ENCODE measurements around the gene GPR137.
A peak's percentile ranks its signal among the peaks of the same experiment; 100 is the strongest.

The GPR137 gene

GRCh38 chr11:64295760-64296159 is 10.1 kb downstream of the GPR137 start:
- no peak overlapping the region for H3K4me3 Mint-ChIP-seq
- H3K9me3 Mint-ChIP-seq = no peaks in the 10 kb centered on the region
- H3K27ac Mint-ChIP-seq = no peak overlapping the region
- peaks cover 2% of the 10 kb centered on the region for H3K36me3 Mint-ChIP-seq (ENCODE audit: low read depth)
- peaks cover 86% of the 10 kb centered on the region for H3K27me3 Mint-ChIP-seq (ENCODE audit: low read depth)
- H3K4me1 Mint-ChIP-seq (ENCODE audit: low read depth) = peaks cover 11% of the 10 kb centered on the region

DNA sequence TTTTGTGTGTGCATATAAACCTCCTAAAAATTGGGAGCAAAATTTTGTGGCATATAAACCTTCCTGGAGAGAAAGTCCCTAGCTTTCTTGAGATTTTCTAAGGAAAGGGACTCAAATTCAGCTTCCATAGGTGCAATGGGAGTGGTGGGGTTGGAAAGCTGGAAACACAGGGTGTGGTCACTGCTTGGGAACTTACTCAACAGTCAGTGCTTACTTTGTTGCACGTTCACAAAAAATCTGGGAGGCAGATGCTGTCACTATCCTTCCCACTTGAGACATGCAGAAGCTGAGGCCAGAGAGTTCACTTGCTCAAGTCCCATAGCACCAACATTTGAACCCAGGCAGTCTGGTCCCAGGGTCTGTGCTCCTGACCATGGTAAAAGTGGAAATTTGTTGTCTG is 10.6 kb downstream of the GPR137 start:
- Mint-ChIP-seq H3K27me3 (ENCODE audit: low read depth) (peaks cover 87% of the 10 kb centered on the region), H3K36me3 (ENCODE audit: low read depth) (no peaks in the 10 kb centered on the region), H3K9me3 (no peaks in the 10 kb centered on the region), H3K4me1 (ENCODE audit: low read depth) (peaks cover 11% of the 10 kb centered on the region), H3K27ac (no peak overlapping the region), H3K4me3 (no peak overlapping the region)

- H3K36me3 Mint-ChIP-seq (ENCODE audit: low read depth) = no peaks in the 10 kb centered on the region
- no peak overlapping the region for H3K27ac Mint-ChIP-seq
- H3K4me1 Mint-ChIP-seq (ENCODE audit: low read depth) = peaks cover 11% of the 10 kb centered on the region
- H3K27me3 Mint-ChIP-seq (ENCODE audit: low read depth) = peaks cover 87% of the 10 kb centered on the region
- H3K4me3 Mint-ChIP-seq = no peak overlapping the region
- H3K9me3 Mint-ChIP-seq = no peaks in the 10 kb centered on the region
Measured at GRCh38 chr11:64296830-64297698, 11.4 kb downstream of the GPR137 start.

DNA sequence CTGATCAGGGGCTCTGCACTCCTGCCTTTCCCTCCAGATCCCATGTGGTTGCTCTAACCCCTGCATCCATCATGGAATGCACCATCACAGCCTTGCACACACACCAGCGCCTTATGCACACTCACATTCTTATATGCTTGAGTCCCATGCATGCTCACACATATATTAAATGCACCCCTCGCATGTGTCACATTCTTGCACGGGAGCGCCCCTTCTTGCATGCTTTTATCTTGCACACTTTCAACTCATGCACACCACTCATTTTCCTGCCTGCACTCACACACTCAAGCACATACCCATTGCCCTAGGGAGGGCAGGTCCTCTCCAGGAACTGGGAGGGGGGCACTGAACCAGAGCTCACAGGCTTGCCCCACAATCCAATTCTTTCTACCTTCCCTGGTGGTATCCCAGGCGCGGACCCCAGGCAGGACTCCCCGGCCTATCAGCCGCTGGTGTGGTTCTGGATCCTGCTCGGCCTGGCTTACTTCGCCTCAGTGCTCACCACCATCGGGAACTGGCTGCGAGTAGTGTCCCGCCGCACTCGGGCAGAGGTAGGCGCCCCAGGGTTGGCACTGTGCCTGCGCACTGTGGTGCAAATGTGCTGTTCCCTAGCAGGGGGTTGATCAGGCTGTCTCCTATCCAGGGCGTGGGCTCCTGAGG is 12.2 kb downstream of the GPR137 start:
- no peaks in the 10 kb centered on the region for H3K36me3 Mint-ChIP-seq (ENCODE audit: low read depth)
- H3K4me1 Mint-ChIP-seq (ENCODE audit: low read depth) = peaks cover 11% of the 10 kb centered on the region
- H3K4me3 Mint-ChIP-seq = no peak overlapping the region
- H3K9me3 Mint-ChIP-seq = no peaks in the 10 kb centered on the region
- H3K27me3 Mint-ChIP-seq (ENCODE audit: low read depth) = peaks cover 81% of the 10 kb centered on the region
- H3K27ac Mint-ChIP-seq = no peak overlapping the region

DNA sequence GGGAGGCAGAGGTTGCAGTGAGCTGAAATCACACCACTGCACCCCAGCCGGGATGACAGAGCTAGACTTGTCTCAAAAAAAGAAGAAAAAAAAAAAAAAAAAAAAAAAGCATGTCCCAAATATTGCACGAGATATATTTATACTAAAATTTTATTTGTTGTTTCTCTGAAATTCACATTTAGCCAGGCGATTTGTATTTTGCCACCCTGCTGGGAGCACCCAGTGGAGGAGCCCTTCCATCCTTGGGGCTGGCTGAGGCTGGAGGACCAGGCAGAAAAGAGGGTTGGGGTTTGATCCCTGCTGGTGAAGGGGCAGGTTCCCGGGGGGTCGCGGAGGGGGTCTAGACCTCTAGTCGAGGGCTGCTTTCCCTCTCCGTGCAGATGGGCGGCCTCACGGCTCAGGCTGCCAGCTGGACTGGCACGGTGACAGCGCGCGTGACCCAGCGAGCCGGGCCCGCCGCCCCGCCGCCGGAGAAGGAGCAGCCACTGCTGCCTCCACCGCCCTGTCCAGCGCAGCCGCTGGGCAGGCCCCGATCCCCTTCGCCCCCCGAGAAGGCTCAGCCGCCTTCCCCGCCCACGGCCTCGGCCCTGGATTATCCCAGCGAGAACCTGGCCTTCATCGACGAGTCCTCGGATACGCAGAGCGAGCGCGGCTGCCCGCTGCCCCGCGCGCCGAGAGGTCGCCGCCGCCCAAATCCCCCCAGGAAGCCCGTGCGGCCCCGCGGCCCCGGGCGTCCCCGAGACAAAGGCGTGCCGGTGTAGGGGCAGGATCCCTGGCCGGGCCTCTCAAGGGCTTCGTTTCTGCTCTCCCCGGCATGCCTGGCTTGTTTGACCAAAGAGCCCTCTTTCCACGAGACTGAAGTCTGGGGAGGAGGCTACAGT is 13.6 kb downstream of the GPR137 start:
- H3K9me3 Mint-ChIP-seq = no peaks in the 10 kb centered on the region
- H3K36me3 Mint-ChIP-seq (ENCODE audit: low read depth) = no peaks in the 10 kb centered on the region
- peak overlapping the region; percentile 36 for H3K27ac Mint-ChIP-seq
- peaks cover 15% of the 10 kb centered on the region for H3K4me1 Mint-ChIP-seq (ENCODE audit: low read depth)
- H3K27me3 Mint-ChIP-seq (ENCODE audit: low read depth) = peaks cover 67% of the 10 kb centered on the region
- H3K4me3 Mint-ChIP-seq = peak overlapping the region; percentile 63

GRCh38 chr11:64299847-64300648 is 14.4 kb downstream of the GPR137 start, which contains the start of gene CATSPERZ:
TSS of gene CATSPERZ (plus strand) at chr11:64300358. CDS start at chr11:64300411, 53 bp downstream.
- peak within 1 kb of the TSS; percentile 36 for H3K27ac Mint-ChIP-seq
- peaks cover 19% of the 10 kb centered on the region for H3K4me1 Mint-ChIP-seq (ENCODE audit: low read depth)
- H3K4me3 Mint-ChIP-seq = peak within 1 kb of the TSS; percentile 76
- H3K27me3 Mint-ChIP-seq (ENCODE audit: low read depth) = peaks cover 60% of the 10 kb centered on the region
- H3K36me3 Mint-ChIP-seq (ENCODE audit: low read depth) = no peaks in the 10 kb centered on the region
- no peaks in the 10 kb centered on the region for H3K9me3 Mint-ChIP-seq

GRCh38 chr11:64303109-64304031 is 17.7 kb downstream of the GPR137 start:
- no peak overlapping the region for H3K4me3 Mint-ChIP-seq
- H3K27ac Mint-ChIP-seq = peak overlapping the region; percentile 93
- H3K27me3 Mint-ChIP-seq (ENCODE audit: low read depth) = peaks cover 27% of the 10 kb centered on the region
- peaks cover 7% of the 10 kb centered on the region for H3K36me3 Mint-ChIP-seq (ENCODE audit: low read depth)
- H3K9me3 Mint-ChIP-seq = no peaks in the 10 kb centered on the region
- H3K4me1 Mint-ChIP-seq (ENCODE audit: low read depth) = peaks cover 29% of the 10 kb centered on the region

DNA sequence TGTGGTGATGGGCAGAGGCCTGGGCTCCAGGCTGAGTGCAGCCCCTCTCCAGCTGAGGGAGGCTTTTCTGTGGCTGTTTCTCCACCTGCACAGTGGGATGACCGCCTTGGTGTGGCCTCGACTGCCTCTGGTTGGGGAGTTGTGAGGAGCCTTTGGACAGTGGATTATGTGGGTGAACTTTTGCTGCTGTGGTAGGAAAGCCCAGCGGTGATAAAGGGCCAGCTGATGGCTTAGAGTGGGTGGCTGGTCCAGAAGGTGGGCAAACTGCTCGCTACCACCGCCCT is 18.3 kb downstream of the GPR137 start:
- Mint-ChIP-seq H3K4me1 (ENCODE audit: low read depth) (peaks cover 28% of the 10 kb centered on the region), H3K9me3 (no peaks in the 10 kb centered on the region), H3K27me3 (ENCODE audit: low read depth) (peaks cover 21% of the 10 kb centered on the region), H3K27ac (peak overlapping the region; percentile 93), H3K4me3 (peak overlapping the region; percentile 90), H3K36me3 (ENCODE audit: low read depth) (peaks cover 7% of the 10 kb centered on the region)

DNA sequence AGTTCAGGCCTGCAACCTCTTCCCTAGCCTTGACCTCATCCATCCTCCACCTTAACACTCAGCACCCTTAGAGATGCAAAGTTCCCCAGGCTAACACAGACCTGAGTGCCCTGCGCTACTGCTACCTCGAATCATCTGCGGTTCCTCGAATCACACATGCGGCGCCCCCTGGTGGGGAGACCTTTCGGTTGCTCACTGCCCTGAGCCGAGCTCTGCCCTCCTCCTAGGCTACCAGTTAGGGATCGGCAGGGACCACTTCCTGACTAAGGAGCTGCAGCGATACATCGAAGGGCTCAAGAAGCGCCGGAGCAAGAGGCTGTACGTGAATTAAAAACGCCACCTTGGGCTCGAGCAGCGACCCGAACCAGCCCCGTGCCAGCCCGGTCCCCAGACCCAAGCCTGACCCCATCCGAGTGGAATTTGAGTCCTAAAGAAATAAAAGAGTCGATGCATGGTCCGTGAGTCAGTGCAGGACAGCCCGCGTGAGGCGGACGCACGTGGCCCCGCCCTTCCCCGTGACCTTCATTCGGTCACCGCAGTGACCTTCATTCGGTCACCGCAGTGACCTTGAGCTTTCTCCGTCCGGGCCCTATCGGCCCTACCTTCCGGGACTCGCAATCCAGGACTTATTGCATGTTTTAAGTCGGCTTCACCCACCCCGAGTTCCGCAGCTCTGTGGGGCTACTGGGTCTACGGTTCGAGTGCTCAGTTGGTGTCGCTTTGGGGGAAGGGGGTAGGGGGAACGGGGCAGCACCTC is 18.8 kb downstream of the GPR137 start:
- H3K9me3 Mint-ChIP-seq = no peaks in the 10 kb centered on the region

GRCh38 chr11:64305075-64305690 is 19.5 kb downstream of the GPR137 start, which contains the start of gene ESRRA:
TSS of gene ESRRA (plus strand) at chr11:64305524. CDS start at chr11:64307180, 1,656 bp downstream.
- peak within 1 kb of the TSS; percentile 96 for H3K4me3 Mint-ChIP-seq
- H3K27me3 Mint-ChIP-seq (ENCODE audit: low read depth) = peaks cover 10% of the 10 kb centered on the region
- H3K4me1 Mint-ChIP-seq (ENCODE audit: low read depth) = peaks cover 26% of the 10 kb centered on the region
- H3K27ac Mint-ChIP-seq = peak within 1 kb of the TSS; percentile 93
- H3K36me3 Mint-ChIP-seq (ENCODE audit: low read depth) = peaks cover 7% of the 10 kb centered on the region
- H3K9me3 Mint-ChIP-seq = no peaks in the 10 kb centered on the region

More for the DNA sequence above, 18.8 kb downstream of the GPR137 start:
- Mint-ChIP-seq H3K4me3 (peak overlapping the region; percentile 90), H3K27ac (peak overlapping the region; percentile 93), H3K27me3 (ENCODE audit: low read depth) (peaks cover 15% of the 10 kb centered on the region), H3K36me3 (ENCODE audit: low read depth) (peaks cover 7% of the 10 kb centered on the region), H3K4me1 (ENCODE audit: low read depth) (peaks cover 28% of the 10 kb centered on the region)

GRCh38 chr11:64305691-64306562 is 20.3 kb downstream of the GPR137 start:
- H3K36me3 Mint-ChIP-seq (ENCODE audit: low read depth) = peaks cover 7% of the 10 kb centered on the region
- peak overlapping the region; percentile 96 for H3K4me3 Mint-ChIP-seq
- H3K27ac Mint-ChIP-seq = peak overlapping the region; percentile 90
- no peaks in the 10 kb centered on the region for H3K9me3 Mint-ChIP-seq
- peaks cover 2% of the 10 kb centered on the region for H3K27me3 Mint-ChIP-seq (ENCODE audit: low read depth)
- peaks cover 18% of the 10 kb centered on the region for H3K4me1 Mint-ChIP-seq (ENCODE audit: low read depth)

Data from T-helper 1 cell treated with Interleukin-12 subunit alpha and Interleukin-12 subunit beta and Interleukin-4 antibody, amounts not matched to agents 30 μg/mL and 1 μg/mL, for 36 hours (primary cell).